ENCODE data around the gene FOXP1. TPM values are rescaled to one million over a fixed set of nuclear protein-coding genes. Genes with fewer than 3 reads are reported as not detected.

FOXP1 gene
- total and polyA plus RNA-seq, 2 of the 13 experiments (the other 11 are each of a cell fraction or from before 2014, with no cell fraction given), result 40.4 to 59.0 TPM

GRCh38 chr3:71616571-71617021 is 33.1 kb upstream of the FOXP1 start:
- H2AFZ ChIP-seq (ENCODE audit: low read length), result no peak overlapping the region
- WGBS (ENCODE audit: low lambda C conversion rate), result 25% methylated on average over 6 of the region's 6 CpGs
- no peak for DNase-seq (ENCODE audit: low spot score)
- BruUV-seq (replicated peaks), result no TSS peak
- H3K4me1 ChIP-seq (ENCODE audit: insufficient read depth, low read length), result no peaks in the 10 kb centered on the region
- intact Hi-C loops (cut with micrococcal nuclease; ENCODE audit: unreplicated experiment) (no loop called here), in situ Hi-C loops (cut with HindIII; ENCODE audit: extremely low pct_ligation_motif_present, low pct_unique_long_range_greater_than_20kb) (no loop called here)
- no peak overlapping the region for H3K4me3 ChIP-seq (replicated peaks in 1 of 3; ENCODE audit: insufficient read depth in 1 of 3, low read depth in 2 of 3, low read length in 3 of 3)
- TF ChIP-seq MEIS1 (CRISPR knock-in tag; IDR thresholded peaks at IDR 0.05; ENCODE audit: borderline replicate concordance), result no peak
- TF ChIP-seq ARNT (IDR thresholded peaks at IDR 0.05), result no peak
- no peak for TF ChIP-seq ZMAT3 (CRISPR knock-in tag; conservative IDR thresholded peaks at IDR 0.05)
- TF ChIP-seq SNAI1 (CRISPR knock-in tag; IDR thresholded peaks at IDR 0.05; ENCODE audit: borderline replicate concordance), result no peak
- TF ChIP-seq JUNB (CRISPR knock-in tag; IDR thresholded peaks at IDR 0.05; ENCODE audit: borderline replicate concordance), result no peak
- no peak for TF ChIP-seq MTF1 (CRISPR knock-in tag; IDR thresholded peaks at IDR 0.05)
- TF ChIP-seq ZUFSP (CRISPR knock-in tag; IDR thresholded peaks at IDR 0.05; ENCODE audit: borderline replicate concordance), result no peak
- no peaks in the 10 kb centered on the region for H4K20me1 ChIP-seq (ENCODE audit: insufficient read depth, low read length)
- H3K79me2 ChIP-seq (ENCODE audit: insufficient read depth, low read length), result no peaks in the 10 kb centered on the region
- H3K27ac ChIP-seq (ENCODE audit: extremely low read length, insufficient read depth, low read length), result no peak overlapping the region
- no peaks in the 10 kb centered on the region for H3K36me3 ChIP-seq (replicated peaks in 1 of 2; ENCODE audit: control insufficient read depth in 1 of 2, insufficient read depth in 2 of 2, low read length in 2 of 2)
- ATAC-seq, result no peak
- CTCF ChIA-PET (ENCODE audit: low intra/inter-chr PET ratio, low total read pairs), result no interaction called here
- POLR2A ChIA-PET, result no interaction called here
- peaks cover 7% of the 10 kb centered on the region; the same call in 1 of the 2 replicates for H3K9me3 ChIP-seq (ENCODE audit: low read length)
- FAIRE-seq, result no peak
- H3K9ac ChIP-seq (ENCODE audit: insufficient read depth, low read depth, low read length), result no peak overlapping the region
- H3K4me2 ChIP-seq (ENCODE audit: low read depth, low read length), result no peak overlapping the region
- peaks cover 0 to 11% of the 10 kb centered on the region in 2 experiments; a peak in 3 of 5 replicates for H3K27me3 ChIP-seq (ENCODE audit: control insufficient read depth in 1 of 2, insufficient read depth in 2 of 2, low read length in 2 of 2)

- in situ Hi-C loops (cut with HindIII; ENCODE audit: extremely low pct_ligation_motif_present, low pct_unique_long_range_greater_than_20kb), result no loop called here
- no peak for ATAC-seq
- POLR2A ChIA-PET, result no interaction called here
Measured at GRCh38 chr3:71614869-71615268, 31.3 kb upstream of the FOXP1 start.

More at GRCh38 chr3:71614869-71615268, 31.3 kb upstream of the FOXP1 start:
- Histone ChIP-seq H3K36me3 (replicated peaks in 1 of 2; ENCODE audit: control insufficient read depth in 1 of 2, insufficient read depth in 2 of 2, low read length in 2 of 2) (no peaks in the 10 kb centered on the region), H3K4me3 (replicated peaks in 1 of 3; ENCODE audit: insufficient read depth in 1 of 3, low read depth in 2 of 3, low read length in 3 of 3) (no peak overlapping the region), H3K4me2 (ENCODE audit: low read depth, low read length) (no peak overlapping the region), H3K9me3 (ENCODE audit: low read length) (peaks cover 11% of the 10 kb centered on the region; the same call in 1 of the 2 replicates), H3K4me1 (ENCODE audit: insufficient read depth, low read length) (no peaks in the 10 kb centered on the region), H3K9ac (ENCODE audit: insufficient read depth, low read depth, low read length) (no peak overlapping the region), H4K20me1 (ENCODE audit: insufficient read depth, low read length) (no peaks in the 10 kb centered on the region), H3K79me2 (ENCODE audit: insufficient read depth, low read length) (no peaks in the 10 kb centered on the region), H2AFZ (ENCODE audit: low read length) (no peak overlapping the region), H3K27ac (ENCODE audit: extremely low read length, insufficient read depth, low read length) (no peak overlapping the region), H3K27me3 (ENCODE audit: control insufficient read depth in 1 of 2, insufficient read depth in 2 of 2, low read length in 2 of 2) (peaks cover 0 to 7% of the 10 kb centered on the region in 2 experiments; a peak in 2 of 5 replicates)
- CTCF ChIA-PET (ENCODE audit: low intra/inter-chr PET ratio, low total read pairs), result no interaction called here
- TF ChIP-seq IKZF1 (IDR thresholded peaks at IDR 0.05) (no peak), MEIS2 (CRISPR knock-in tag; IDR thresholded peaks at IDR 0.05) (no peak), NFIB (CRISPR knock-in tag; IDR thresholded peaks at IDR 0.05; ENCODE audit: borderline replicate concordance) (no peak), ZFY (CRISPR knock-in tag; IDR thresholded peaks at IDR 0.05) (no peak), CSRNP1 (CRISPR knock-in tag; IDR thresholded peaks at IDR 0.05) (no peak), ZNF546 (CRISPR knock-in tag; conservative IDR thresholded peaks at IDR 0.05) (no peak)
- no TSS peak for BruUV-seq (replicated peaks)
- DNase-seq (ENCODE audit: low spot score), result no peak
- intact Hi-C loops (cut with micrococcal nuclease; ENCODE audit: unreplicated experiment), result no loop called here
- no peak for FAIRE-seq
- WGBS (ENCODE audit: low lambda C conversion rate), result 17% methylated on average over 3 of the region's 3 CpGs
